Chondrocyte (in vitro differentiated cells): ENCODE results near the gene NLRP7. TPM values are rescaled to one million over a fixed set of nuclear protein-coding genes. Genes with fewer than 3 reads are reported as not detected.
"Not testable (repeated sequence)": the region's sequence is repeated elsewhere in the genome, so short reads cannot be mapped to it uniquely, and the experiment has no call there.

Experiments
- DNase-seq: peaks from one replicate; pipeline ENCODE4 v3.0.0; 2021; ENCODE audit warnings: mixed read lengths, low spot score
- H3K27ac Mint-ChIP-seq: one replicate; pipeline ENCODE4 v1.8.0; 2021; ENCODE audit warnings: mild to moderate bottlenecking, moderate library complexity, mixed read lengths; ENCODE audit not compliant: unreplicated experiment
- H3K27me3 Mint-ChIP-seq: 2 replicates; pipeline ENCODE4 v1.8.0; 2021; ENCODE audit warnings: low read depth, mixed read lengths
- H3K36me3 Mint-ChIP-seq: 2 replicates; pipeline ENCODE4 v1.8.0; 2021; ENCODE audit warnings: low read depth, mixed read lengths
- H3K4me1 Mint-ChIP-seq: 2 replicates; pipeline ENCODE4 v1.8.0; 2021; ENCODE audit warnings: low read depth, mild to moderate bottlenecking, mixed read lengths
- H3K4me3 Mint-ChIP-seq: one replicate; pipeline ENCODE4 v1.8.0; 2021; ENCODE audit warnings: mild to moderate bottlenecking, moderate library complexity, mixed read lengths; ENCODE audit not compliant: unreplicated experiment
- H3K9me3 Mint-ChIP-seq: 2 replicates; pipeline ENCODE4 v1.8.0; 2021; ENCODE audit warnings: low read depth, mixed read lengths
- long read RNA-seq: library from polyadenylated mRNA; stranded (forward); transcript quantifications from one replicate; pipeline ENCODE4 v2.0.0, GENCODE V29; 2021
- total RNA-seq: library from RNA; stranded (reverse); gene quantifications from 3 replicates; pipeline ENCODE4 v1.2.1, GENCODE V29; 2021
- TF ChIP-seq, protein P1 (sequence below): fragments of 200-600 bp; sonication (generic); IDR thresholded peaks from 2 replicates; pipeline ENCODE4 v1.5.0; 2021; ENCODE audit warnings: antibody characterized with exemption, mild to moderate bottlenecking, moderate library complexity

Gene NLRP7
- total RNA-seq: not detected in 3 replicates
- long read RNA-seq: 0 reads

DNA sequence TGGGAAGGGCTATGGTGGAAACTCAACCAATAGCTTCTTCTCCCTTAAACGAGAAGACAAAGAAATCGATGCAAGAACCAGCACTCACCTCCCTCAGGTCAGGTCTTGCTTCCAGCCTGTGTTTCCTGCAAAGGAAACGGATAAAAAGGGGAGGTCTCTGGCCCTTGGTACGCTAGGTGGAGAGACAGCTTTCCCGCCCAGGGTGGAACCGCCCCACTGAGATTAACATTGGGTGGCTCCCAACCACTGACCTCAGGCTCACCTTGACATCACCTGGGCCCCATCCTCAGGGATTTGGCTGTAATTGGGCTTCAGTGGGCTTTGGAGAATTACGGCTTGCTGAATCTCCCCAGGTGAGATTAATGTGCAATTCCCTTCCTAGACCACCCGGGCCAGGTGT, at the start of gene NLRP7:
Gene NLRP7 (minus strand): TSS at position 150 of the 400 bp plus-strand sequence.
- Mint-ChIP-seq H3K36me3 (no peaks in the 10 kb centered on the region), H3K9me3 (no peaks in the 10 kb centered on the region), H3K27ac (no peak within 1 kb of the TSS), H3K4me3 (no peak within 1 kb of the TSS), H3K4me1 (peaks cover under 1% of the 10 kb centered on the region), H3K27me3 (no peaks in the 10 kb centered on the region)
- no peak for DNase-seq
- TF ChIP-seq, protein P1, sequence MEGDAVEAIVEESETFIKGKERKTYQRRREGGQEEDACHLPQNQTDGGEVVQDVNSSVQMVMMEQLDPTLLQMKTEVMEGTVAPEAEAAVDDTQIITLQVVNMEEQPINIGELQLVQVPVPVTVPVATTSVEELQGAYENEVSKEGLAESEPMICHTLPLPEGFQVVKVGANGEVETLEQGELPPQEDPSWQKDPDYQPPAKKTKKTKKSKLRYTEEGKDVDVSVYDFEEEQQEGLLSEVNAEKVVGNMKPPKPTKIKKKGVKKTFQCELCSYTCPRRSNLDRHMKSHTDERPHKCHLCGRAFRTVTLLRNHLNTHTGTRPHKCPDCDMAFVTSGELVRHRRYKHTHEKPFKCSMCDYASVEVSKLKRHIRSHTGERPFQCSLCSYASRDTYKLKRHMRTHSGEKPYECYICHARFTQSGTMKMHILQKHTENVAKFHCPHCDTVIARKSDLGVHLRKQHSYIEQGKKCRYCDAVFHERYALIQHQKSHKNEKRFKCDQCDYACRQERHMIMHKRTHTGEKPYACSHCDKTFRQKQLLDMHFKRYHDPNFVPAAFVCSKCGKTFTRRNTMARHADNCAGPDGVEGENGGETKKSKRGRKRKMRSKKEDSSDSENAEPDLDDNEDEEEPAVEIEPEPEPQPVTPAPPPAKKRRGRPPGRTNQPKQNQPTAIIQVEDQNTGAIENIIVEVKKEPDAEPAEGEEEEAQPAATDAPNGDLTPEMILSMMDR: no peak

DNA sequence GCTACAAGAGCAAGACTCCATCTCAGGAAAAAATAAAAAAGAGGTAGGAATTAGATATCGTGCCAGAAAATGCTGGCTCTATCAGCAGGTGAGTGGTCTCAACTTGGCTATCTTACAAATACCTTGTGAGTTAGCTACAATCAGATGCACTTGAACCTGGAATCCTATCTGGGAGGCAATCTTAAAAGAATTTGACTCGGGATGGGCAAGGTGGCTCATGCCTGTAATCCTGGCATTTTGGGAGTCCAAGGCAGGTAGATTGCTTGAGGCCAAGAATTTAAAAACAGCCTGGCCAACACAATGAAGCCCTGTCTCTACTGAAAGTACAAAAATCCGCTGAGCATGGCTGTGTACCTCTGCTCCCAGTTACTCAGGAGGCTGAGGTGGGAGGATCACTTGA, 48.2 kb upstream of the NLRP7 start:
- peaks cover 19% of the 10 kb centered on the region for H3K36me3 Mint-ChIP-seq

DNA sequence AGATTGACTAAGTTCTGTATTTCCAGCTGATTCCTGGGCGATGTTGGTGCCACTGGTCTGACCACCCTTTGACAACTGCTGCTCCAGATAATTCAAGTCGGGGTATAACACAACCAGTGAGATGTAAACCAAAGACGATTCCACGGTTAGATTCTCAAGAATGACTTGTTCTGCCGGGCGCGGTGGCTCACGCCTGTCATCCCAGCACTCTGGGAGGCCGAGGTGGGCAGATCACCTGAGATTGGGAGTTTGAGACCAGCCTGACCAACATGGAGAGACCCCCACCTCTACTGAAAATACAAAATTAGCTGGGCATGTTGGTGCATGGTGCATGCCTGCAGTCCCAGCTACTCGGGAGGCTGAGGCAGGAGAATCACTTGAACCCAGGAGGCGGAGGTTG, 42.2 kb upstream of the NLRP7 start:
- not testable (repeated sequence) for H3K27me3 Mint-ChIP-seq, H3K4me1 Mint-ChIP-seq, H3K4me3 Mint-ChIP-seq, H3K27ac Mint-ChIP-seq
- H3K9me3 Mint-ChIP-seq: peaks cover 15% of the 10 kb centered on the region
- peaks cover 18% of the 10 kb centered on the region for H3K36me3 Mint-ChIP-seq
- peak; percentile 57 for DNase-seq

More for the DNA sequence above, 48.2 kb upstream of the NLRP7 start:
- Mint-ChIP-seq H3K4me3 (no peak overlapping the region), H3K4me1 (no peaks in the 10 kb centered on the region), H3K27me3 (no peaks in the 10 kb centered on the region), H3K27ac (no peak overlapping the region), H3K9me3 (peaks cover 9% of the 10 kb centered on the region)
- DNase-seq: no peak
- TF ChIP-seq, protein P1: no peak

DNA sequence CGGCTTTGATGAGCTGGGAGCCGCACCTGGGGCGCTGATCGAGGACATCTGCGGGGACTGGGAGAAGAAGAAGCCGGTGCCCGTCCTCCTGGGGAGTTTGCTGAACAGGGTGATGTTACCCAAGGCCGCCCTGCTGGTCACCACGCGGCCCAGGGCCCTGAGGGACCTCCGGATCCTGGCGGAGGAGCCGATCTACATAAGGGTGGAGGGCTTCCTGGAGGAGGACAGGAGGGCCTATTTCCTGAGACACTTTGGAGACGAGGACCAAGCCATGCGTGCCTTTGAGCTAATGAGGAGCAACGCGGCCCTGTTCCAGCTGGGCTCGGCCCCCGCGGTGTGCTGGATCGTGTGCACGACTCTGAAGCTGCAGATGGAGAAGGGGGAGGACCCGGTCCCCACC, 35.2 kb upstream of the NLRP7 start:
- H3K9me3 Mint-ChIP-seq, DNase-seq, H3K4me3 Mint-ChIP-seq, H3K27ac Mint-ChIP-seq, H3K4me1 Mint-ChIP-seq, H3K27me3 Mint-ChIP-seq: not testable (repeated sequence)
- H3K36me3 Mint-ChIP-seq: peaks cover 13% of the 10 kb centered on the region

DNA sequence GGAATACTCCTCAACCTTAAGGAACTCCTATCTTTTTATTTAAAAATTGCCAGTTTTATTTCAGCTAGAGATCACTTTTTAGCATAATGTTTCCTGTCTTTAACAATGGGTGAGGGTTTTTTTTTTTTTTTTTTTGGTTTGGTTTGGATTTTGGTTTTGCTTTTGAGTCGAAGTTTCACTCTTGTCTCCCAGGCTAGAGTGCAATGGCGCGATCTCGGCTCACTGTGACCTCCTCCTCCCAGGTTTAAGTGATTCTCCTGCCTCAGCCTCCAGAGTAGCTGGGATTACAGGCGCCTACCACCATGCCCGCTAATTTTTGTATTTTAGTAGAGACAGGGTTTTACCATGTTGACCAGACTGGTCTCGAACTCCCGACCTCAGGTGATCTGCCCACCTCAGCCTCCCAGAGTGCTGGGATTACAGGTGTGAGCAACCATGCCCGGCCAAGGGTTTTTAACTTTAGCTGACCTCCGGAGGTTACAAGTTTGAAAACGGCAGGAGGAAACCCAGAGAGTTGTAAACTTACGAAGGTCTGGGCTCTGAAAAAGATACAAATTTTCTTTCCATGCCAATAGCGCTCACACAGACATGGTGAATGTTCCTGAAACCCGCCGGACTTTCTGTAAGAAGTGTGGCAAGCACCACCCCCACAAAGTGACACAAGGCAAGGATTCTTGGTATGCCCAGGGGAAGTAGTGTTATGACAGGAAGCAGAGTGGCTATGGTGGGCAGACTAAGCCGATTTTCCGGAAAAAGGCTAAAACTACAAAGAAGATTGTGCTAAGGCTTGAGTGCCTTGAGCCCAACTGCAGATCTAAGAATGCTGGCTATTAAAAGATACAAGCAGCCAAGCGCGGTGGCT, 26.1 kb upstream of the NLRP7 start:
- not testable (repeated sequence) for H3K27ac Mint-ChIP-seq, H3K9me3 Mint-ChIP-seq, DNase-seq, H3K4me3 Mint-ChIP-seq, H3K27me3 Mint-ChIP-seq, H3K4me1 Mint-ChIP-seq, H3K36me3 Mint-ChIP-seq

DNA sequence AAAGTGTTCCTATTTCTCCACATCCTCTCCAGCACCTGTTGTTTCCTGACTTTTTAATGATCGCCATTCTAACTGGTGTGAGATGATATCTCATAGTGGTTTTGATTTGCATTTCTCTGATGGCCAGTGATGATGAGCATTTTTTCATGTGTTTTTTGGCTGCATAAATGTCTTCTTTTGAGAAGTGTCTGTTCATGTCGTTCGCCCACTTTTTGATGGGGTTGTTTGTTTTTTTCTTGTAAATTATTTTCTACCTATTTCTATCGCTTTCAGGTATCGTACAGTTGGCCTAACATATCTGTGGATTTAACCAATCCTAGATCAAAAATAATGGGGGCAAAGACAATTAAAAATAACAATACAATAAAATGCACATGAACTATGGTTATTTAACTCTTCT, 24.1 kb upstream of the NLRP7 start:
- H3K4me3 Mint-ChIP-seq, H3K27me3 Mint-ChIP-seq, H3K36me3 Mint-ChIP-seq, H3K9me3 Mint-ChIP-seq, DNase-seq, H3K4me1 Mint-ChIP-seq, H3K27ac Mint-ChIP-seq: not testable (repeated sequence)

DNA sequence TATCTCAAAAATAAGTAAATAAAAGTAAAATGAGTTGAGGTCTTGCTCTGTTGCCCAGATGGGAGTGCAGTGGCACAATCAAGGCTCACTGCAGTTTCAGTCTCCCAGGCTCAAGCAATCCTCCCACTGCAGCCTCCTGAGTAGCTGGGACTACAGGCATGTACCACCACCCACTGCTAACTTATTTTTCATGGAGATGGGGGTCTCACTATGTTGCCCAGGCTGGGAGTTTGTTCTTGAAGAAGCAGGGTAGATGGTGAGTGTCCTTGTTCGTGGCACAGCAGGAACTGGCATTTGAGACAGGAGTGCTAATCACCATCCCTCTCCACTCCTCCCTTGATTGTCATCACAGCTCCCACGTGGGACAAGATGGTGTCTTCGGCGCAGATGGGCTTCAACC, 22.3 kb upstream of the NLRP7 start:
- Mint-ChIP-seq H3K27ac (no peak overlapping the region), H3K9me3 (peaks cover 6% of the 10 kb centered on the region), H3K27me3 (no peaks in the 10 kb centered on the region), H3K4me1 (peaks cover 5% of the 10 kb centered on the region), H3K4me3 (no peak overlapping the region), H3K36me3 (peaks cover 4% of the 10 kb centered on the region)
- DNase-seq: no peak
- TF ChIP-seq, protein P1: no peak
